B cell (primary cell): ENCODE measurements around the gene IRF2BPL. TPM values are rescaled to one million over a fixed set of nuclear protein-coding genes. Genes with fewer than 3 reads are reported as not detected.

ENCODE experiments used
- ATAC-seq: fragments of 200-7000 bp; cut with Tn5 transposase; one replicate; pipeline ENCODE4 v1.10.0; 2021; ENCODE audit warnings: low read depth, mild to moderate bottlenecking, moderate number of reproducible peaks, moderate library complexity
- CTCF ChIA-PET: fragments of 350-600 bp; sonication (Branson Sonifier 250); formaldehyde crosslinking; loops from one replicate; lab custom pipeline; 2021; ENCODE audit warnings: antibody characterized with exemption, inconsistent platforms; lab: Charles Lee
- POLR2A ChIA-PET: fragments of 350-600 bp; sonication (Branson Sonifier 250); formaldehyde crosslinking; loops from one replicate; lab custom pipeline; 2021; ENCODE audit warnings: antibody characterized with exemption; lab: Charles Lee
- DNase-seq: peaks from one replicate; pipeline ENCODE4 v3.0.0; 2013
- H2AFZ ChIP-seq: 2 replicates; pipeline ENCODE4 v1.6.1; 2012; ENCODE audit warnings: mild to moderate bottlenecking, low read depth, low read length; ENCODE audit not compliant: insufficient read depth, poor library complexity, severe bottlenecking
- H3K27ac ChIP-seq, 2 donors: 1 replicate in 1 of 2; 2 replicates in 1 of 2; pipeline ENCODE4 v1.5.1; 2012 to 2013; ENCODE audit warnings: low read length in 2 of 2, mild to moderate bottlenecking in 2 of 2, moderate library complexity in 1 of 2
- H3K27me3 ChIP-seq, 4 experiments: fragments of 200-600 bp in 1 of 4; sonication (generic) in 1 of 4; replicated peaks in 1 of 4; 1 replicate in 2 of 4; 2 replicates in 2 of 4; pipeline versions ENCODE4 v1.6.1 to v1.7.0; 2013 to 2016; ENCODE audit warnings: low read length in 3 of 4, mild to moderate bottlenecking in 2 of 4, mixed read lengths in 1 of 4, moderate library complexity in 1 of 4; ENCODE audit not compliant: insufficient read depth in 4 of 4, control insufficient read depth in 3 of 4; ENCODE audit errors: control extremely low read depth in 1 of 4
- H3K36me3 ChIP-seq, 2 experiments: replicated peaks in 1 of 2; 1 replicate in 1 of 2; 2 replicates in 1 of 2; pipeline versions ENCODE4 v1.6.1 to v1.7.1; 2013; ENCODE audit warnings: low read length in 1 of 2; ENCODE audit not compliant: insufficient read depth in 2 of 2, control insufficient read depth in 1 of 2; ENCODE audit errors: control extremely low read depth in 1 of 2, extremely low read depth in 1 of 2
- H3K4me1 ChIP-seq, 2 donors: fragments of 200-600 bp in 1 of 2; sonication (generic) in 1 of 2; 1 replicate in 1 of 2; 2 replicates in 1 of 2; pipeline versions ENCODE4 v1.5.1 to v1.6.1; 2013 to 2017; ENCODE audit warnings: low read length in 2 of 2; ENCODE audit not compliant: control insufficient read depth in 2 of 2, insufficient read depth in 2 of 2
- H3K4me2 ChIP-seq: replicated peaks from 2 replicates; pipeline ENCODE3; 2012; ENCODE audit warnings: mild to moderate bottlenecking, low read depth, low read length; ENCODE audit not compliant: poor library complexity, severe bottlenecking
- H3K4me3 ChIP-seq, 5 experiments: fragments of 200-600 bp in 1 of 5; sonication (generic) in 1 of 5; 1 replicate in 3 of 5; 2 replicates in 2 of 5; pipeline versions ENCODE4 v1.5.1 to v1.7.0; 2011 to 2016; ENCODE audit warnings: low read length in 4 of 5, mild to moderate bottlenecking in 4 of 5, low read depth in 2 of 5, control low read depth in 1 of 5, moderate library complexity in 1 of 5; ENCODE audit not compliant: insufficient read depth in 1 of 5; ENCODE audit errors: control extremely low read depth in 1 of 5, extremely low read depth in 1 of 5
- H3K79me2 ChIP-seq: fragments of 200-600 bp; sonication (generic); one replicate; pipeline ENCODE4 v1.6.0; 2016; ENCODE audit warnings: low read length; ENCODE audit not compliant: control insufficient read depth, insufficient read depth
- H3K9ac ChIP-seq: fragments of 200-600 bp; sonication (generic); 2 replicates; pipeline ENCODE4 v1.6.1; 2017; ENCODE audit warnings: mild to moderate bottlenecking, low read length, moderate library complexity
- H3K9me3 ChIP-seq, 3 donors: one replicate each; pipeline versions ENCODE4 v1.6.1 to v1.7.1; 2013; ENCODE audit warnings: low read length in 2 of 3; ENCODE audit not compliant: control insufficient read depth in 2 of 3, insufficient read depth in 1 of 3; ENCODE audit errors: control extremely low read depth in 1 of 3
- H4K20me1 ChIP-seq: 2 replicates; pipeline ENCODE4 v1.6.0; 2012; ENCODE audit warnings: mild to moderate bottlenecking, low read length; ENCODE audit not compliant: insufficient read depth, control insufficient read depth, poor library complexity, severe bottlenecking
- H3K27ac Mint-ChIP-seq: one replicate; pipeline ENCODE4 v1.8.0; 2021; ENCODE audit warnings: mixed read lengths
- H3K27me3 Mint-ChIP-seq: one replicate; pipeline ENCODE4 v1.8.0; 2021; ENCODE audit warnings: mixed read lengths
- H3K4me1 Mint-ChIP-seq: one replicate; pipeline ENCODE4 v1.8.0; 2021; ENCODE audit warnings: mixed read lengths
- H3K4me3 Mint-ChIP-seq: one replicate; pipeline ENCODE4 v1.8.0; 2021; ENCODE audit warnings: mixed read lengths
- H3K9me3 Mint-ChIP-seq: one replicate; pipeline ENCODE4 v1.8.0; 2022; ENCODE audit warnings: mixed read lengths; ENCODE audit not compliant: insufficient read depth
- CTCF ChIP-seq: fragments of 200-600 bp; IDR thresholded peaks from one replicate; pipeline ENCODE4 v1.8.0; 2022; ENCODE audit warnings: antibody characterized with exemption, mild to moderate bottlenecking
- EZH2 ChIP-seq: IDR thresholded peaks from 2 replicates; pipeline ENCODE4 v1.6.1; 2012; ENCODE audit warnings: borderline replicate concordance, low read depth, mild to moderate bottlenecking, moderate library complexity, low read length; ENCODE audit not compliant: insufficient read depth, poor library complexity, severe bottlenecking
- WGBS: methylation state at CpG from one replicate; pipeline ENCODE4 v1.1.5; 2013; ENCODE audit warnings: missing lambda C conversion rate; ENCODE audit not compliant: insufficient coverage; 5-methylcytosine and 5-hydroxymethylcytosine counted together
- intact Hi-C: fragments of 100-400 bp; cut with micrococcal nuclease; formaldehyde crosslinking; loops from one replicate; pipeline ENCODE4 v1.10.0; 2022
- polyA plus RNA-seq: library from polyadenylated mRNA; depleted of rRNA; stranded (reverse); fragments of >200 nt; gene quantifications from 2 replicates; pipeline ENCODE4 v1.2.3, GENCODE V29; 2012
- total RNA-seq, 2 donors: library from RNA; stranded (reverse); fragments of 120-200 nt in 1 of 2; gene quantifications; 1 replicate in 1 of 2; 2 replicates in 1 of 2; pipeline versions ENCODE4 v1.2.3 to v1.2.4, GENCODE V29; 2013 to 2022

The IRF2BPL gene
- total and polyA plus RNA-seq, 2 donors (not counting 1 experiment from before 2014, with no cell fraction given), result 27.9 to 34.0 TPM

GRCh38 chr14:77012193-77012765, 16.2 kb downstream of the IRF2BPL start:
- intact Hi-C loops, result no loop called here
- Histone ChIP-seq H3K27ac (no peak overlapping the region), H3K9me3 (no peaks in the 10 kb centered on the region), H3K4me3 (no peak overlapping the region), H3K27me3 (no peaks in the 10 kb centered on the region), H3K36me3 (no peaks in the 10 kb centered on the region), H4K20me1 (no peaks in the 10 kb centered on the region), H3K4me2 (no peak overlapping the region), H2AFZ (no peak overlapping the region), H3K4me1 (no peaks in the 10 kb centered on the region), H3K79me2 (no peaks in the 10 kb centered on the region), H3K9ac (no peak overlapping the region)
- DNase-seq, result no peak
- ChIA-PET CTCF (interaction anchor here (1.7 kb wide), 1 partner anchor 136 kb away, joined by 6 read pairs; no protein-coding TSS in a partner anchor), POLR2A (no interaction called here)
- Mint-ChIP-seq H3K27me3 (peaks cover 6% of the 10 kb centered on the region), H3K4me3 (no peak overlapping the region), H3K27ac (no peak overlapping the region), H3K9me3 (no peaks in the 10 kb centered on the region), H3K4me1 (no peaks in the 10 kb centered on the region)
- no peak for TF ChIP-seq CTCF
- TF ChIP-seq EZH2, result no peak
- no peak for ATAC-seq
- WGBS, result 93% methylated on average over 13 of the region's 13 CpGs

GRCh38 chr14:77011245-77011644, 17.3 kb downstream of the IRF2BPL start:
- Histone ChIP-seq H3K4me1 (no peaks in the 10 kb centered on the region), H3K27ac (no peak overlapping the region), H2AFZ (no peak overlapping the region), H3K27me3 (no peaks in the 10 kb centered on the region), H3K9ac (no peak overlapping the region), H3K4me2 (no peak overlapping the region), H3K9me3 (no peaks in the 10 kb centered on the region), H3K36me3 (no peaks in the 10 kb centered on the region), H3K4me3 (no peak overlapping the region), H3K79me2 (no peaks in the 10 kb centered on the region), H4K20me1 (no peaks in the 10 kb centered on the region)
- H3K4me3 Mint-ChIP-seq, result no peak overlapping the region
- intact Hi-C loops, result no loop called here
- TF ChIP-seq EZH2, result no peak
- TF ChIP-seq CTCF, result no peak
- DNase-seq (no peak), ATAC-seq (no peak)
- H3K27ac Mint-ChIP-seq, result peak overlapping the region; percentile 54
- ChIA-PET POLR2A (interaction anchor here (0.7 kb wide), 1 partner anchor 33 kb away, joined by 3 read pairs; no protein-coding TSS in a partner anchor), CTCF (interaction anchor here (1.1 kb wide), 1 partner anchor 42 kb away, joined by 4 read pairs; no protein-coding TSS in a partner anchor)
- H3K4me1 Mint-ChIP-seq, result peaks cover 6% of the 10 kb centered on the region
- WGBS, result 92% methylated on average over 2 of the region's 4 CpGs
- peaks cover 6% of the 10 kb centered on the region for H3K27me3 Mint-ChIP-seq
- no peaks in the 10 kb centered on the region for H3K9me3 Mint-ChIP-seq
